Thoracic aorta (tissue), 2 donors: ENCODE data around the gene CCR5. TPM values are rescaled to one million over a fixed set of nuclear protein-coding genes. Genes with fewer than 3 reads are reported as not detected.

Source experiments
- ATAC-seq: fragments of 150-250 bp; one replicate; pipeline ENCODE4 v1.8.0; 2017; ENCODE audit warnings: low read depth; ENCODE audit not compliant: insufficient number of reproducible peaks, low FRiP score
- DNase-seq: peaks from one replicate; pipeline ENCODE4 v3.0.0-alpha.2; 2020; ENCODE audit warnings: low spot score
- H3K27ac ChIP-seq, 2 donors: fragments of 200-600 bp; sonication (generic); 1 replicate in 1 of 2; 2 replicates in 1 of 2; pipeline ENCODE4 v1.5.1; 2016; ENCODE audit warnings: mild to moderate bottlenecking in 2 of 2, moderate library complexity in 2 of 2
- H3K27me3 ChIP-seq: fragments of 200-600 bp; sonication (generic); replicated peaks from 2 replicates; pipeline ENCODE4 v1.6.0; 2016; ENCODE audit warnings: mild to moderate bottlenecking; ENCODE audit not compliant: insufficient read depth
- H3K36me3 ChIP-seq: fragments of 200-600 bp; sonication (generic); one replicate; pipeline ENCODE4 v1.5.1; 2016
- H3K4me1 ChIP-seq, 2 donors: fragments of 200-600 bp; sonication (generic); 1 replicate in 1 of 2; 2 replicates in 1 of 2; pipeline versions ENCODE4 v1.5.1 to v1.6.0; 2016; ENCODE audit warnings: low read depth in 2 of 2, mild to moderate bottlenecking in 1 of 2; ENCODE audit not compliant: control insufficient read depth in 1 of 2
- H3K4me3 ChIP-seq: fragments of 200-600 bp; sonication (generic); 2 replicates; pipeline ENCODE4 v1.5.1; 2016; ENCODE audit warnings: mild to moderate bottlenecking
- H3K9me3 ChIP-seq: fragments of 200-600 bp; sonication (generic); 2 replicates; pipeline ENCODE4 v1.5.1; 2016
- total RNA-seq, 2 donors: library from RNA; depleted of rRNA; stranded (reverse); fragments of >200 nt; gene quantifications; one replicate each; pipeline versions ENCODE4 v1.1.0 to v1.2.3, GENCODE V29; 2016
- TF ChIP-seq, protein P1 (sequence below): fragments of 200-600 bp; sonication (generic); IDR thresholded peaks from one replicate; pipeline ENCODE4 v1.5.1; 2019; ENCODE audit warnings: antibody characterized with exemption

Gene CCR5
- total RNA-seq, 2 donors from 2014 or later = 0.95 to 3.6 TPM

DNA sequence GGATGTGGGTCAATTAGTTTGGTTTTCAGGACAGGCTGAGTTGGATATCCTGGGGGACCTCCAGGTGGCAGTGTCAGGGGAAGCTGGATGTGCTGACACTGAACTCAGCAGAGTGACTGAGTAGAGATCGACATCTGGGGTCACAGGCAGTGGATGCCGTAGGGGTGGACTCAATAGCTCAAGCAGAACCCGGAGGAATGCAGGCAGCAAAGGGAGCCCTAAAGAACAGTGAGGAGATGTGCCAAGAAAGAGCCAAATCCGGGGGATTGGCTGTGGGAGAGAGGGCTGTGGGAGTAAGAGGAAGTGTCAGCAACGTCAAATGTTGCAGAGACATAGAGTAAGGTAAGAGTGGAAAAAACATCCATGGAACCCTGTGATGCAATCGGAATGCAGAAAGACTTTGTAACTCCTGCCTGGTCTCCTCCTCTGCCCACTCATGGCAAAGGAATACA is 24.5 kb downstream of the CCR5 start:
- H3K27ac ChIP-seq = no peak overlapping the region
- ATAC-seq = no peak
- no peak overlapping the region for H3K4me3 ChIP-seq
- no peak for DNase-seq
- TF ChIP-seq, protein P1, sequence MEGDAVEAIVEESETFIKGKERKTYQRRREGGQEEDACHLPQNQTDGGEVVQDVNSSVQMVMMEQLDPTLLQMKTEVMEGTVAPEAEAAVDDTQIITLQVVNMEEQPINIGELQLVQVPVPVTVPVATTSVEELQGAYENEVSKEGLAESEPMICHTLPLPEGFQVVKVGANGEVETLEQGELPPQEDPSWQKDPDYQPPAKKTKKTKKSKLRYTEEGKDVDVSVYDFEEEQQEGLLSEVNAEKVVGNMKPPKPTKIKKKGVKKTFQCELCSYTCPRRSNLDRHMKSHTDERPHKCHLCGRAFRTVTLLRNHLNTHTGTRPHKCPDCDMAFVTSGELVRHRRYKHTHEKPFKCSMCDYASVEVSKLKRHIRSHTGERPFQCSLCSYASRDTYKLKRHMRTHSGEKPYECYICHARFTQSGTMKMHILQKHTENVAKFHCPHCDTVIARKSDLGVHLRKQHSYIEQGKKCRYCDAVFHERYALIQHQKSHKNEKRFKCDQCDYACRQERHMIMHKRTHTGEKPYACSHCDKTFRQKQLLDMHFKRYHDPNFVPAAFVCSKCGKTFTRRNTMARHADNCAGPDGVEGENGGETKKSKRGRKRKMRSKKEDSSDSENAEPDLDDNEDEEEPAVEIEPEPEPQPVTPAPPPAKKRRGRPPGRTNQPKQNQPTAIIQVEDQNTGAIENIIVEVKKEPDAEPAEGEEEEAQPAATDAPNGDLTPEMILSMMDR = no peak
- no peaks in the 10 kb centered on the region for H3K9me3 ChIP-seq
- H3K4me1 ChIP-seq = no peaks in the 10 kb centered on the region
- no peaks in the 10 kb centered on the region for H3K27me3 ChIP-seq
- no peaks in the 10 kb centered on the region for H3K36me3 ChIP-seq

DNA sequence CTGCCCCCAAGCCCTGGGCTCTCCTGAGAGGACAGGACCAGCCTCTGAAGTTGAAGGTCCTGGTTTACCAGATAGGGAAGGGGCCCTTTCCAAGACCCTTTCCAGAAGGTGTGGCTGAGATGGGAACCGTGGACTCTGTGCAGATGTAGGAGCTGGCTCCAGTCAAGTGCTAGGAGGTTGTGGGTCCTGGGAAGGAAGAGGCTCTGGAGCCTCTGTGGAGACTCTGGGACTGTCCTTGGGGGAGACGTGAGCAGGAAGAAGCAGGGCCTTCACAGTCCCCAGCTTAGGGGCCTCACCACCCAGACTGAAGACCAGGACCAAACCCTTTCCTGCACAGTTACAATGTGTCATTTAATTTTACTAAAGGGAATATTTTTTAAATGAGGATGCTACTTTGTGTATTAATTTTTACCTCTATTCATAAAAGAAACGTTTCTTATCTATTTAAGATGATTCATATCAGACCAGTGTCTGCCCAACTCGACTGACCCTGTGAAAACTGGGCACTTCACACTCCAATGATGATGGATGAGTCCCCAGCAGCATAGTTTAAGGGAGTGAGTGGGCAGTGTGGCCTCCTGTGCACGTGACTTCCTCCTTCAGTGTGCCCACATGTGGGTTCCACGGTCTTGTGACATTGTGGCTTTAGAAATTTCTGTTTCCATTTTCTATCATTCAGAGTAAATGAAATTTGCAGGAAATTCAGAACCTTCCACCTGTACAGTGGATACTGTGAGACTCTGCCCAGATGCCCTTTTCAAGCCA is 25.2 kb downstream of the CCR5 start:
- Histone ChIP-seq H3K4me1 (no peaks in the 10 kb centered on the region), H3K9me3 (no peaks in the 10 kb centered on the region), H3K27ac (no peak overlapping the region), H3K27me3 (no peaks in the 10 kb centered on the region), H3K4me3 (no peak overlapping the region), H3K36me3 (no peaks in the 10 kb centered on the region)
- ATAC-seq = no peak
- DNase-seq = no peak
- TF ChIP-seq, protein P1 = no peak

DNA sequence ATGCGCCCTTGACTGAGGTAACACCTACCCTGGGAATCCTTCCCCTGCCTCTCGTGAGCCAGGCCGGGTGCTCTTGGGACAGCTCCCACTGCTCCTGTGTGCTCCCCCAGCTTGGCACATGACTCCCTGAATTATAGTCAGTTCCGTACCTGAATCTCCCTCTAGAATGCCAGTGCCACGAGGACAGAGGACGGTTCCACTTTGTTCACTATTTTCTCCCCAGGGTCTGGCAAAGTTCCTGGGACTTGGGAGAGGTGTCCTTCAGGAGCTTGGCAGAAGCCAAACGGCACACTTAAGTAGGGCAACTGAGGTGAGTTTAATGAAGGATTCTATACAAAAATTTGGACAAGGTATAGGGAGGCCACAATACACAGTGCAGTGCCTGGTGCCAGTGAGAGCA is 26.4 kb downstream of the CCR5 start:
- Histone ChIP-seq H3K36me3 (no peaks in the 10 kb centered on the region), H3K4me3 (no peak overlapping the region)

DNA sequence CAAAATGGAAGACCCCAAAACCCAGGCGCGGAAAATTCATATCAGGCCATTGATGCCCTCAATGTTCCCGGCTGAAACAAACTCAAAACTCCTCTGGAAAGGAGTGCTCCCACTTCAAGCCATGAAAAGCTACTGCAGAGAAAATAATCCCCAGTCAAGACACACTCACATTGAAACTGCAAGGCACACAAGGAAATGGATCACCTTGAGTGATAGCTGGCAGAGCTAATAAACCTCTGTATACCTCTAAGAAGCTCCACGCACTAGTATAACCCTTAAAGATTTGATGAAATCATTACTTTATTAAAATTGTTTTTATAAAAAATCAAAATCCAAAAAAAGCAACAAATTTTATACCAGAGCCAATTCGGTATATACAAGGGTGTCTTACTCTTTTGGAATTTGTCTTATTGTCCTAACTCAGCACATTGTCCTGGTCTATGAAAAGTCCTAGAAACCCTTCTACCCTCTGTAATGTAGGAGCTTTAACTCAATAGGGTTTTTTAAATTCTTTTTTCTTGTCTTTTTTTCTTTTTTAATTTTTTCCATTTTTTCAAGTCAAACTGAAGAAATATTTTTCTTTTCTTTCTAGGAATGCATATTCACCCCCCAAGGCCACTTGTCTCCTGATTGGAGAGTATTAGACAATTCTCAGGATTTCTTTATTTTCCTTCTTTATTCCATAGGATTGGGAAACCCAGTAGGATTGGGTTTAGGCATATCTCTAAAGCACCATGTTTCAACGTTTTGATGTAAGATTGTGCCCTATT is 27.6 kb downstream of the CCR5 start:
- H3K27ac ChIP-seq = no peak overlapping the region

More for the DNA sequence above, 26.4 kb downstream of the CCR5 start:
- Histone ChIP-seq H3K4me1 (no peaks in the 10 kb centered on the region), H3K9me3 (no peaks in the 10 kb centered on the region), H3K27ac (no peak overlapping the region), H3K27me3 (no peaks in the 10 kb centered on the region)
- ATAC-seq (no peak), DNase-seq (no peak)
- TF ChIP-seq, protein P1 = no peak

DNA sequence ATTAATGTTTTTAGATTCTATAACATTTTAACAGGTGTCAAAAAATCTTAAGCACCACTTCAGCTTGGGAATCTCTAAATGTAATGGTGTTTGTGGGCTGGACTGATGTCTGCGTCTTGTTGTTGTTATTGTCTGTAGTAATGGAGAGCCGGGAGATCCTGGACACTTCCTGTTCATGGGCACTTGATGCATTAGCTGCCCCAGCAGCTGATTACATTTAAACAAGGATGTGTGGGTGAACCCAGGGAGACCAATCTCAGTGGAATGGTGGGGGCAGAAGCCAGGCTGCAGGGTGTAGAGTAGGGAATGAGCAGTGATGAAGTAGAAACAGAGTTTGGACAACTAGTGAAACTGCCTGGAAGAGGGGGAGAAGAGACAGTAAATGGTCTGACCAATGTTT is 28.4 kb downstream of the CCR5 start:
- H3K36me3 ChIP-seq = no peaks in the 10 kb centered on the region
- TF ChIP-seq, protein P1 = no peak
- H3K9me3 ChIP-seq = no peaks in the 10 kb centered on the region
- no peak overlapping the region for H3K4me3 ChIP-seq
- ATAC-seq = no peak
- no peak overlapping the region for H3K27ac ChIP-seq
- no peaks in the 10 kb centered on the region for H3K27me3 ChIP-seq
- no peaks in the 10 kb centered on the region for H3K4me1 ChIP-seq
- DNase-seq = no peak

More for the DNA sequence above, 27.6 kb downstream of the CCR5 start:
- ATAC-seq (no peak), DNase-seq (no peak)
- Histone ChIP-seq H3K9me3 (no peaks in the 10 kb centered on the region), H3K36me3 (no peaks in the 10 kb centered on the region), H3K4me3 (no peak overlapping the region), H3K4me1 (no peaks in the 10 kb centered on the region), H3K27me3 (no peaks in the 10 kb centered on the region)
- TF ChIP-seq, protein P1 = no peak
